COR-L47 (cell line): ENCODE data around the gene PITX2.

ENCODE experiments used
- DNase-seq: peaks from one replicate; lab custom pipeline; 2025; lab: John Stamatoyannopoulos, UW

The PITX2 gene

GRCh38 chr4:110636171-110636679, 13.3 kb upstream of the PITX2 start:
- no peak for DNase-seq

- DNase-seq = no peak
Measured at GRCh38 chr4:110635163-110635865, 12.4 kb upstream of the PITX2 start.

- DNase-seq = no peak
Measured at GRCh38 chr4:110634350-110635162, 11.7 kb upstream of the PITX2 start.

GRCh38 chr4:110633358-110634341, 10.8 kb upstream of the PITX2 start:
- no peak for DNase-seq

- DNase-seq = no peak
Measured at GRCh38 chr4:110632506-110633357, 9.9 kb upstream of the PITX2 start.

GRCh38 chr4:110631584-110632505, 9.0 kb upstream of the PITX2 start:
- DNase-seq = peak; percentile 78

- no peak for DNase-seq
Measured at GRCh38 chr4:110630688-110631402, 8.0 kb upstream of the PITX2 start.

- DNase-seq = no peak
Measured at GRCh38 chr4:110629780-110630687, 7.2 kb upstream of the PITX2 start.

- no peak for DNase-seq
Measured at GRCh38 chr4:110629214-110629754, 6.4 kb upstream of the PITX2 start.

- DNase-seq = no peak
Measured at GRCh38 chr4:110628663-110629213, 5.9 kb upstream of the PITX2 start.

- DNase-seq = no peak
Measured at GRCh38 chr4:110627977-110628662, 5.2 kb upstream of the PITX2 start.

GRCh38 chr4:110626532-110627153, 3.8 kb upstream of the PITX2 start:
- no peak for DNase-seq

GRCh38 chr4:110625576-110626257, 2.8 kb upstream of the PITX2 start:
- DNase-seq = no peak

- DNase-seq = no peak
Measured at GRCh38 chr4:110624904-110625494, 2.1 kb upstream of the PITX2 start.

GRCh38 chr4:110624398-110624780, 1.5 kb upstream of the PITX2 start:
- DNase-seq = no peak
